VCaP (cell line): ENCODE measurements around the gene HLA-DRB5.
"Not testable (repeated sequence)": the region's sequence is repeated elsewhere in the genome, so short reads cannot be mapped to it uniquely, and the experiment has no call there.

Experiments used
- H3K27ac ChIP-seq: fragments of 450-650 bp; 2 replicates; pipeline ENCODE4 v1.5.1; 2017
- TF ChIP-seq, protein P1 (sequence below): fragments of 450-650 bp; conservative IDR thresholded peaks from 2 replicates; pipeline ENCODE4 v1.5.1; 2017; ENCODE audit warnings: mild to moderate bottlenecking, moderate library complexity

The HLA-DRB5 gene

DNA sequence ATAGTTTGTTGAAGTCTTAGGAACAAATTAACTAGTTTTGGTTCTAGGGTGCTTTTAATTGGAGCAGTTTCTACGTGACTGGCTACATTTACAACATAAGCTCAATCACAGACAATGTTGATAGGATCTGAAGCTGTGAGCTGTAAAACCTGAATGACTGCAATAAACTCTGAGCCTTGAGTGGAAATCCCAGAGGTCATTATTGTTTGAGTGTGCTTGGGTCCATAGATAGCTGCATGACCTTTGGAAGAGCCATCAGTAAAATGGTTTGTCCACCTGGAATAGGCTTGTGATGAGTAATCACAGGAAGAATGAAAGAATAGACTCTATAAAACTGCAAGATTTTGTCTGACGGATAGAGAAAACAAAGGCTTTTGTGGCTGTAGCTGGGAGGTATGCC is 32.9 kb upstream of the HLA-DRB5 start:
- TF ChIP-seq, protein P1, sequence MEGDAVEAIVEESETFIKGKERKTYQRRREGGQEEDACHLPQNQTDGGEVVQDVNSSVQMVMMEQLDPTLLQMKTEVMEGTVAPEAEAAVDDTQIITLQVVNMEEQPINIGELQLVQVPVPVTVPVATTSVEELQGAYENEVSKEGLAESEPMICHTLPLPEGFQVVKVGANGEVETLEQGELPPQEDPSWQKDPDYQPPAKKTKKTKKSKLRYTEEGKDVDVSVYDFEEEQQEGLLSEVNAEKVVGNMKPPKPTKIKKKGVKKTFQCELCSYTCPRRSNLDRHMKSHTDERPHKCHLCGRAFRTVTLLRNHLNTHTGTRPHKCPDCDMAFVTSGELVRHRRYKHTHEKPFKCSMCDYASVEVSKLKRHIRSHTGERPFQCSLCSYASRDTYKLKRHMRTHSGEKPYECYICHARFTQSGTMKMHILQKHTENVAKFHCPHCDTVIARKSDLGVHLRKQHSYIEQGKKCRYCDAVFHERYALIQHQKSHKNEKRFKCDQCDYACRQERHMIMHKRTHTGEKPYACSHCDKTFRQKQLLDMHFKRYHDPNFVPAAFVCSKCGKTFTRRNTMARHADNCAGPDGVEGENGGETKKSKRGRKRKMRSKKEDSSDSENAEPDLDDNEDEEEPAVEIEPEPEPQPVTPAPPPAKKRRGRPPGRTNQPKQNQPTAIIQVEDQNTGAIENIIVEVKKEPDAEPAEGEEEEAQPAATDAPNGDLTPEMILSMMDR, result no peak
- no peak overlapping the region for H3K27ac ChIP-seq

DNA sequence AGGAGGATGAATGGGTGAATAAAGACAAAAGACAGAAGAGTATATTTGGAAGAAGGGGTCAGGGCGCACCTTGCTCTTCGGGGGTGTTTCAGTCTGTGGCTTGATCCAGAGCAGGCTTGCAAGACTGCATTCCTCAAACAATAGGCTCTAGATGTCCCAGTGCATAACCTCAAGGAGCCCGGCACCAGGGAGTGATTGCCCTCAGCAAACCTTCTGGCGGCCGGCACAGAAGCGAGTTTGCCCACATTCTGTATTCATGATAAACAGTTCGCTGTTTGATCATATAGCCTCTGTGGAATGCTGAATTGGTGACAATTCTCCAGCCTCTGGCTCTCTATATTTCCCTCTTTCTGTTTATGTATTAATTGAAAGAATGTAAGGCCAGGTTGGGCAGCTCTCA is 29.7 kb upstream of the HLA-DRB5 start:
- H3K27ac ChIP-seq, result no peak overlapping the region
- TF ChIP-seq, protein P1, result no peak

DNA sequence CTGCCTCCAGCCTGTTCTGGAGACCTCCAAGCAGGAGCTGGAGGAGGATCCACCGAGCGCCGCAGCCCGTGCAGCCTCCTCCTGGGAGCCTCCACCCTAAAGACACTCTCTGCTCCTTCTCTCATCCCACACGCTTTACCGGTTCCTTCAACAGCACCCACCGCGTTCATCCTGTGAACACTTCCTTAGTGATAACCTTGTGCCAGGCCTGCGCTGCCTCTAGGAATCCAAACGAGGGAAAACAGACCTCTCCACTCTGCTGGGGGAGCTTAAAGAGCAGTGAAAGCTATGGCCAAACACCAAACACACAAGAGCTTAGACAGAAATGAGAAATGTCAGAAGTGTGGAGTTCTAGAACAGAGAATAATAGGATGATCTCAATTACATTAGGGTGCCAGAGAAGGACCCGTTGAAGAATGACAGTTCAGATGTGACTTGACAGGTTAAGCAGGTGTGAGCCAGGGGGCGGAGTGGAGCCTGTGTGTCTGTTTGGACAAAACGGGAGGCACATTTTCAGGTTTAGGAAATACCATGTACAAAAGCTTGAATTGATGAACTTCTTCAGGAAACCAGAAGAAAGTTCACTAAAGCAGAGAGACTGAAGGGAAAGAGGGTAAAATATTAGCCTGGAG is 28.5 kb upstream of the HLA-DRB5 start:
- TF ChIP-seq, protein P1, result no peak
- no peak overlapping the region for H3K27ac ChIP-seq

DNA sequence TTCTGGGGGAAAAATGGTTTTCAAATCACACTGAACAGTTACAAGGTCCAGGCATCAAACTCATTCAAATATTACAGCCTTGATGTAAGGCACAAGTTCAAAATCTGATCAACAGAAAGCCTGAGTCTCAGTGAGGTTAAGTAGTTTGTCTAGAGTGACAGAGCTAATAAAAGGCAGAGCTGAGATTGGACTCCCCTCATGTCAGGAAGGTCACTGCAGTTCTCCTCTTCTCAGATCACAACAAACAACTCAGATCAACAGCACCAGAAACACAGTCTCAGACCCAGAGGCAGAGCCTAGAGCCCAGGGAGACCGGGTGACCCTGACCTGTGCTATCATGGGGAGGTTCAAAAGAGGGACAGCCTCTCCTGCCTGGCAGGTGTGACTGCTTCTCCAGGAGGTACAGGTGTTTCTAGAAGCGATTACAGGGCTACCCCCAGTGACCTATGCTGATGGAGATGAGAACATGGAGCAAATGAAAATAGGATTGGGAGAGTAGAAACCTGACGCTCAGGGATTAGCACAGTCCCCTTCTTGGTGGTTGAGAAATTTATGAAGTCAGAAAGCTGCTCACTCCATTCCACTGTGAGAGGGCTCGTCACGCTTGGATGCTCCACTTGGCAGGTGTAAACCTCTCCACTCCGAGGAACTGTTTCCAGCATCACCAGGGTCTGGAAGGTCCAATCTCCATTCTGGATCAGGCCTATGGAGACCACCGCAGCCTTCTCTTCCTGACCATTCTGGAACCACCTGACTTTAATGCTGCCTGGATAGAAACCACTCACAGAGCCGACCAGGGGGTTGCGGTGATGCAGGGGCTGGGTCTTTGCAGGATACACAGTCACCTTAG is 24.3 kb upstream of the HLA-DRB5 start:
- no peak overlapping the region for H3K27ac ChIP-seq
- TF ChIP-seq, protein P1, result no peak

DNA sequence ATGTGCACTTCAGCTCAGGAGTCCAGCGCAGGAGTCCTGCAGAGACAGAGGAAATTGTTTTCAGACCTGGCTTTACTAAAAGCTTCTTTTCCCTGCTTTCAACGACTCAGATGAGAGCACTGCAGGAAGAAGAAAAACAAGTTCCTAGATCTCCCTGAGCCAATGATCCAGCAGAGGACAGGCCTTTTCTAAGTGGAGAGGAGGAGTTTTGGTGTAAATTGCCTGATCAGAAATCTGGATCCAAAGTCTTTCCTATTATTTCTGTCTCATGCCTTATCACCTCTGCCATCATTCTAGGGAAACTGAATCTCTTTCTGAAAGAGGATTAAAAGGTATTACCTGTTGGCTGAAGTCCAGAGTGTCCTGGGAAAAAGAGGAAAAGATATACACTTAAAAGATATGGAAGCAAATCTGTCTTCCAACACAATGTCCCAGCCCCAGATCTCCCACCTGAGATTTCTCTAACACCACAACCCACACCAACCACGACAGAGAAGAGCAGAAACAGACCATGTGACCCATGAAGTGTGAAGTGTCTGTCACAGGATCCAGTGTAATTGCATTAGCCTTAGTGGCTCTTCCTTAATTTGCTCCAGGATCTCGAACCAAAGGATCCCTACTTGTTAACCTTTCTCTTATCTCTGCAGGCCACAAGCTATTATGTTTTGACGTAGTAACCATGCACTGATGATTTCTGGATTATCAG is 23.1 kb upstream of the HLA-DRB5 start:
- no peak overlapping the region for H3K27ac ChIP-seq
- TF ChIP-seq, protein P1, result no peak

DNA sequence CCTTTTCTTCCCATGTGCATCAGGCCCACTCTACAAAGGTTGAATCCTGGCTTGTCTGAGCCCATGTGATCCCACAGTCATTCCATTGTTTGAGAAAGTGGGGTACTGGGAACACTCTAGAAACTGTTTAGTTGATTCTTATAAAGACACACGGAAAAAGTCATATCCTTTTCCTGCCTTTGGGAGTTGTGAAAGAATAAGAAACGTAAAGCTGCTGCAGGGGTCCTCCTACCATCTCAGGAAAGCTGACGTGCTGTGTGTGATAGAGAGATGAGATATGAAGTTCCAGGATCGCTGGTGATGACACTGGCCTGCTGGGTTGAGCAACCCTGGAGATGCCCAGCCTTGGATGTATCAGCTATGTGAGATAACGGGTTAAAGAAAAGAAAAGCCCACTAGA is 21.3 kb upstream of the HLA-DRB5 start:
- TF ChIP-seq, protein P1, result no peak
- H3K27ac ChIP-seq, result no peak overlapping the region

DNA sequence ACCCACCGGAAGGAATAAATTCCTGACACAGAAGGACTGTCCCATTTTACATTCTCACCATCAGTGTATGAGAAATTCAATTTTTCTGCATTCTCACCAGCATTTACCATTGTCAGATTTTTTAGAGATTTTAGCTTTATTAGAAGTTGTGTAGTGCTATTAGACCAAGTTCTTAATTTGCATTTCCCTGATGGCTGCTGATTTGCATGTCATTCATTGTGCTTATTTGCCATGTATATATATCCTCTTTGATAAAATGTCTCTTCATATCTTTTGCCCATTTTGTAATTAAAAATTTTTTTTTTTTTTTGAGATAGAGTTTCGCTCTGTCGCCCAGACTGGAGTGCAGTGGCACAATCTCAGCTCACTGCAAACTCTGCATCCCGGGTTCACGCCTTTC is 9.8 kb upstream of the HLA-DRB5 start:
- TF ChIP-seq, protein P1, result no peak
- H3K27ac ChIP-seq, result no peak overlapping the region

DNA sequence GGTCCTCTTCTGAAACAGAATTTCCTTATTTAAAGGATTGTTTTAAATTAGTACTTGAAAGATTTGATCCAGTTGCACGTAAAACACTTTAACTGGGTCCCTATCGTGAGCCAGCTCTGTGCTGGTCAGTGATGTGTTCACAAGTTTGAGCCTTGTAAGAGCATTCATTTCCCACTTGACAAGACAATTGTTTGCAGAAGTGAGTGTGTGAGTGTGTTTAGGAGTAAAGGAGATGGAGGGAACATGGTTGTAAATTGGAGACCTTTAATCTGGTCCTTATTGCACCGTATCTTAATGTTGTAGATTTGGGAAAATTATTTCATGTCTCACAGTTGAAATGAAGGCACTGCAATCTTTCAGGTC is 325 bp upstream of the HLA-DRB5 start:
- not testable (repeated sequence) for H3K27ac ChIP-seq
